IPS DF 19.7 (cell line): ENCODE measurements around the gene TBK1.

Source experiments
- DNase-seq: peaks from one replicate; pipeline ENCODE4 v3.0.0-alpha.2; 2013; ENCODE audit warnings: low read depth, low spot score

TBK1 gene

GRCh38 chr12:64452559-64453329, 824 bp downstream of the TBK1 start:
- DNase-seq = no peak

DNA sequence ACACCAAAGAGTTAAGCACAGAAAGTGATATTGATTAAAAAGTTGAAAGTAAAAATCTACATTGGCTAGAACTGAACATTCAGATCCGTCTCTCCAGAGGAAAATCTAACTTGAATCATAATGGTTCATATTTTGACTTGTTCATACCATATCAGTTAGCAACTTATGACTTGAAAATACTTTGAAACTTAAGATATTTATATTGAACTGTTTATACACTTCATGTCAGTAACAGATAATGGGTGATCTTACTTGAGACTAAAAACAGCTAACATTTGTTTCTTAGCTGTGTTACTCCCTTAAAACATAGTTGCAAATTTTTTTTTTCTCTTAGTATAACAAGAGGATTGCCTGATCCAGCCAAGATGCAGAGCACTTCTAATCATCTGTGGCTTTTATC, 3.6 kb downstream of the TBK1 start:
- DNase-seq = no peak

DNA sequence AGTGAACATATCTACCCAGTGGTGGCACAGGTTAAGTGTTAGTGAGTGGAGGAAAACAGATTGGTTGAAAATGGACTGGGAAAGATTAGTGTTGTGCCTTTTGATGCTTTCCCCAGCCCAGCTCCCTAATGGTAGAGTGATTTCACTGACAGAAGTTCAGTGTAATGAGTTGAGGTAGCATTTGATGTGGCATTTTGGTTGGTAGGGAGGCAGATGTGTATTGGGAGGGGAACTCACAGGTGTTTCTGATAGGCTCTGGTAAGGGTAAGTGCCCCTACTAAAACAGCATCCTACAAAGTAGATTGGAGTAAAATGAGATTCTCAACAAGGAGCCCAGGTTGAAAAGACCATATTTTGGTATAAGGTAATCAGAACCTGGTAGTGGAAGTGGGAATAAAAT, 4.2 kb downstream of the TBK1 start:
- no peak for DNase-seq

- no peak for DNase-seq
Measured at GRCh38 chr12:64457032-64457431, 5.1 kb downstream of the TBK1 start.

DNA sequence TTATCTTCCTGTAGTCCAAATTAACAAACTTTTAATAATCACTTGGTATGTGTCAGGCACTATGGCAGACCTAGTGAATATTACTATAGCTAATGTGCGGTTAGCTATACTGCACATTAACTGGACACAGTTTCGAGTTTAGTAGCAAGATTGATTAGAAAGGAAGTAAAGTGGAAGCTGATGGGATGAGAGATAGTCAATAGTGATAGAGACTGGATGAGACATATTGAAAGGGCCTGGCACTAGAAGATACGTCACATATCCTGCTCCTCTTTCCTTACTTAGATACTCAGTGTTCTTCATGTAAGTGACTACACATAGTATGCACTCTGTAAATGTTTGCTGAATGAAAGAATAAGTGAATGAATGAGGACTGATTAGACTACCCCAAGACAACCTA, 5.5 kb downstream of the TBK1 start:
- no peak for DNase-seq

GRCh38 chr12:64457923-64458322, 6.0 kb downstream of the TBK1 start:
- DNase-seq = no peak

DNA sequence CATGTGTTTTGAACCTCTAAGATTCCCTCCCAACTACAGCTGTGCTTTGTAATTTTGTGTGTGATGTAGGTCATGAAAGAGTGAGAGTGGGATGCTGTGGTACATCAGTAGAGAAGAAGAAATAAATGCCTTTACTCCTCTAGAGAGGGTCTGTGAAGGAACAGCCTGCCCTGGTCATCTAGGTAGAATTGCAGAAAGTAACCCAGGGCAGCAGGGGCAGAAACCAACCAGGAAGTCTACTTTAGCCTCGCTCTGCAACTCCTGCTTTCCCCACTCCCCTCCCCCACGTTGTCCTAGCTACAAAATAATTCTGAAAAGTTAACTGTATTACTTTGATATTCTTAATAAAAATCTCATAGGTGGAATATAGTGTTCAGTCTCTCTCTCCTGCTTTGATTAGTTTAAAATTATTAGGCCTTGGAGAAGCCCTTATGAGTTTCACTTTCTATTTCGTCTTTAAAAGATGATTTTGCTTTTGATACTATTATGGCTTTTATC, 7.5 kb downstream of the TBK1 start:
- no peak for DNase-seq

DNA sequence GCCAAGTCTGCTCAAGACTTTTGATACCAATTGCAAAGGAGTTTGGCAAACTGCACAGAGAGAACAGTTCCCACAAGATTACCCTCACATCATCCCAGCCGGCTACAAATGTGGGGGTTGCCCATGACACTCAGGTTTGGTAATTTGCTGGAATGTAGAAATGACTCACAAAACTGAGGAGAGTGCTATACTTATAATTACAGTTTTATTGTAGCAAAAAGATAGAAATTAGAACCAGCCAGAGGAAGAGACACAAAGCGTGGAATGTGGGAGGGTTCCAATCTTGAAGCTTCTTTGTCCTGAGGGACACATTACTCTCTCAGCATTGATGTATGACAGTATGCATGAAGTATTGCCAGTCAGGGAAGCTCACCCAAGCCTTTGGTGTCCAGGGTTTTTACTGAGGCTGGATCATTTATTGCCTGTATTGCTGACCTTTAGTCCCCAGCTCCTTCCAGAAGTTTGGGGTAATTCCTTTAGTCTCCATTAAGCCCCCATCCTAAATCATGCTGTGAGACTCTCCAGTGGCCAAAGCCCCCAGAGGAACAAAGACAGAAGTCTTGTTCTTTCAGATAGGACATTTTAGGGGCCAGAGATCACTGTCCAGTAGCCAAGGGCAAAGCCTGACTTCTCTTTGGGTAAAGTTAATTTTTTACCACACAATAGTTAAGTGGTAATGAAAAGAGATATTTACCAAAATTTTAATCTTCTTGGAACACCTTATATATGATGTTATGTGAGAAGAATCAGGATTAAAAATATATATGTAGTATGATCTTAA, 9.9 kb downstream of the TBK1 start:
- DNase-seq = no peak

- DNase-seq = no peak
Measured at GRCh38 chr12:64466178-64466577, 14.3 kb downstream of the TBK1 start.

DNA sequence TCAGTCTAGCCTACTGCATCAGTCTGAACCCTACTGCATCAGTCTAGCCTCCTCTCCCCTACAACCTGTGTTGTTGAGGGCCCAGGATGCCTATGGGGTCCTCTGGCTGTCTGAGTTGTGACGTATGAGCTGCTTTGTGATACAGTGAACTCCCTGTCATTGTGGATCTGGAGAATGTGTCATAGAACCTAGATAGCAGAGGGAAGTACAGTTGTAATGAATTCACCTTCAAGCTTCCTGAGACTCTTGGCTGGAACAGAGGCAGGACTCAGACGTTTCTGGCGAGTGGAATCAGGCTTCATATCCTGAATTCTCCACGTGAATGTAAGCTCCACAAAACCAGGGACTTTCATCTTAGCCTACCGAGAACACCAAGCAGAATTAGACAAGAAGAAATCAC, 17.0 kb downstream of the TBK1 start:
- DNase-seq = no peak

DNA sequence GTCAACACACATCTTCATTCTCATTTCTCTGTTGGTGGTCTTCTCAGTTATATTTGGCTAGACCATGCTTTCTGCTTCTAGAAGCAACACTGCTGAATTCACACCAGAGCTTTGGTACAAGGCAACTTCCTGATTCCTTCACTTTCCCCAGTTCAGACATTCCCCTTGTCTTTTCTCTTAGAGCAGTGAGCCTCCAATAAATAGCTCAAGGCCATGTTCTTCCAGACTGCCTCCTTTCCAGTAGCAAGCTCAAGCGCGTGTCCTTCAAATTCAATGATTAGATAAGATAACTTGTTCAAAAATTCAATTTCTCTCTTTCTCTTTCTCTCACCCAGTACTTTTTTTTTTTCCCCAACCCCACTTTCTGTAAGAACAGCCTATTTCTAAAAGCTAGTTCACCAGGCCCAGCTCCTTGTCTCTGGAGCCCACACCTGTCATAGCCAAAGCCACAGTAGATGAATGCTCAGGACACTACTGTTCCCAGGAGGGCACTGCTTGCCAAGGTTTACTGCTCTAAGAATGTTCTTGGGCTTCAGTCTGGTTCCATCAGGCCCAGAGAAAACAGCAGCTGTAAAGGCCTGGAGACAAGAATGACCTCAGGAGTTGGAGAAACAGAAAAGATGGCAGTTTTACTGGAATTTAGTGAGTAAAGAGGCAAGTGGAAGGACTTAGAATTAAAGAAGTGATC, 17.7 kb downstream of the TBK1 start:
- no peak for DNase-seq

DNA sequence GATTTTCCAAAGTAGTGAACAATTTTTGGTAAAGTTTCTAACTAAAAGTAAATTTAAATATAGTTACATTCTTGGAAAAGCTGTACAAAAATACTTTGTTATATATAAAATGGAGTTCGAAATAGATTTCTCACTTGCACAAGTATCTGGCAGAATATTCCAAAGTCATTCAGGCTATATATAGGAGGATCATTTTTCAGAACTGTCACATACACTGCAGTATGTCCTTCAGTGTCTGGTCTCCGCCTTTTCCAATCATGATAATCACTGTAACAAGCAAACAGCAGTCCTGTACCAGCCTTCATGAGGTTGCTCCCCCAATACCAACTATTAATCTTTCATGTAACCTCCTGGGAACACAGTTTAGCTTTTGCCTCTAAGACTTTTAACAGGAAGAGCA, 18.6 kb downstream of the TBK1 start:
- DNase-seq = no peak

DNA sequence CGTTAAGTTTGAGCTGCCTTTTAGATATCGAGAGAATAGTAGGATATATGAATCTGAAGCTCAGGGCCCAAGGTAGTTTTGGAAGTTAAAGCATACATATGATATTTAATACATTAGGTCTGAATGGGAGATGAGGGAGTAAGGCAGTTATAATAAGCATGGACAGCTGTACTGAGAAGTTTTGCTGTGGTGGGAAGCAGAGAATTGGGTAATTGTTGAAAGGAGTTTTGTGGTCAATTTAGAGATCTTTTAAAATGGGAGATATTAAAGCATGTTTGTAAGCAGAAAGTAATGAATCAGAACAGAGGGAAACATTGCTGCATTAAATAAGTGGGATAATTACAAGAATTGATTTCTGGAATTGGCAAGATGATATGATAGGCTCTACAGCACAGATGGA, 21.3 kb downstream of the TBK1 start:
- no peak for DNase-seq

GRCh38 chr12:64475518-64475917, 23.6 kb downstream of the TBK1 start:
- no peak for DNase-seq

DNA sequence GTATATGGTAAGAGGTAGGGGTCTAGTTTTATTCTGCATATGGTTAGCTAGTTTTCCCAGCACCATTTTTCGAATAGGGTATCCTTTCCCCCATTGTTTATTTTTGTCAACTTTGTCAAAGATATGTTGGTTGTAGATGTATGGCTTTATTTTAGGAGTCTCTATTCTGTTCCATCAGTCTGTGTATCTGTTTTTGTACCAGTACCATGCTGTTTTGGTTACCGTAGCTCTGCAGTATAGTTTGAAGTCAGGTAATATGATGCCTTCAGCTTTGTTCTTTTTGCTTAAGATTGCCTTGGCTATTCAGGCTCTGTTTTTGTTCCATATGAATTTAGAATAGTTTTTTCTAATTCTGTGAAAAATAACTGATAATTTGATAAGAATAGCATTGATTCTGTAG, 24.9 kb downstream of the TBK1 start:
- DNase-seq = no peak

DNA sequence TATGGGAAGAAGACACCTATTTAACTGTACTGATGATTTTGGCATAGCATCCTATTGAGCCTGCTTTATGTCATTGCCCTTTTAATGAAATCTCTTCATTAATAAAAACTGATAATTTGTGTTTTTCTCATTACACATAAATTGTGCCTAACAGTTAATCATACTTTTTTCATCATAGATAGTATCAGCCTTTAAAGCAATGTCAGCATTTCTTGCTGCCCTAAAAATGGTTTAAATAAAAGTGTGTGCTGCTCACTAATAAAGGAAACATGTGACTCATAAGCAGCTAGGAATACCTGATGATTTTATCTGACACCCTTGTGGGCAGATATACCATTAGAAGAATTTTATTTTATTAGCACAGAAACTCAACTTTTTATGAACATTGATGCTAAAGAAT, 26.7 kb downstream of the TBK1 start:
- no peak for DNase-seq

DNA sequence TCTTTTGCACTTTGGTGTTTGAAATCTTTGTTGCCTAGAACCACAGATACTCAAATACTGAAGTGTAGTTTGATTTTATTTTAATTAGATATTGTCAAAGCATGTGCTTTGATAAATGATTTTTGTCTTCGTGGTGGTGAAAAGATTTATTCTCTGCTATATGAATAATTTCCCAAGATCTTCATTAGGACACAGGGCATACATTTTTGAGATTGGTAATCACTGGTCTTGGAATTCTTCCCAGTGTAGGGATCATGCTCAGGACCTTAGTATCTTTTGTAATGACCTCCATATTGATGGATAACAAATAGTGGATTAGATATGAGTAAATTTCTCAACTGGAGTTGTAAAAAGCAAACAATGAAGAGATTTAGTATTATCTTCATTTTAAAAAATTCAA, 28.2 kb downstream of the TBK1 start:
- no peak for DNase-seq

GRCh38 chr12:64486657-64487056, 34.7 kb downstream of the TBK1 start:
- DNase-seq = no peak

DNA sequence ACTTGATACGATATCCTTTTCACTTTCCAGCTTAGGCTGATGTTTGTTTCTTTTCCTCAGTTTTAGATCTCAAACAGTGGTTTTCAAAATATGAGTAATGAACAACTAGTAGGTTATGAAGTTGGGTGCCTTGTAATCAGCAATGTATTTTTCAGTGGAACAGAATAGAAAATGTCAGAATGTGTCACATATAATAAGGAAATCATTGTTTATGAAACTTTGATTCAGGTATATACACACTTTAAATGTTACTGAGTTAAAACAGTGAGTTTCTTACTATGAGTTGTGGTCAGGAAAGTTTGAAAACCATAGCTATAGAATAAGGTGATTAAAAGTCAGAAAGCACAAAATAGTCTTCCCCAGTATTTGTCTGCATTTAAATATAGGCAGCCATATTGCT, 39.8 kb downstream of the TBK1 start:
- no peak for DNase-seq

GRCh38 chr12:64493513-64493912, 41.6 kb downstream of the TBK1 start:
- no peak for DNase-seq

DNA sequence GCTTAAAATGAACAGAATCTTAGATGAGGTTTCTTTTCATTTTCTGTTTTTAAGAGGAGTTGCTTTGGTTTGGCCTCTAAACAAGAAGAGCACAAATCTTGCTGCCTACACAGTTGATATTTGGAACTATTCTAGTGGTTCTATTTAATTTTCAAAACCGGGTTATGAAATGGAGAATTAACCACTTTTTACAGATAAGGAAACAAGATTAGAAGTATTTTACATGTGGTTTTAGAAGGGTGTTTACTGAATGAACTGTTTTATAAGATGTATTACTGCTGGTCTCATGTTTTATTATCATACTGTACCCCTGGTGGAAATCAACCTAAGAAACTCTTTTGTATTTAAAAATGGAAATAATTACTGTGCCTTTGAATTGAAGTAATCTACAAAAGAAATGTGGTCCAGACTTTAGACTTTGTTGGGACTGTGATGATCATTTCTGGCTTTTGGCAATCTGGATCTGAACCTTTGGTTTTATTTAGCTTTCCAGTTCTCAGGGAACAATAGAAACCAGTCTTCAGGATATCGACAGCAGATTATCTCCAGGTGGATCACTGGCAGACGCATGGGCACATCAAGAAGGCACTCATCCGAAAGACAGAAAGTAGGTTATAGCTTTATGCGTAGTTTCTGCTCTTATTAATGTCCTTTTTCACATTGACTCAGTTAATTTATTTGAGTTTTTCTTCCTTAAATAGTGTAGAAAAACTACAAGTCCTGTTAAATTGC, 43.2 kb downstream of the TBK1 start:
- no peak for DNase-seq
